Activated effector memory CD4-positive, alpha-beta T cell treated with anti-CD3 and anti-CD28 coated beads, Interleukin-2, amount 50 U/mL, for 16 hours (primary cell): Measurements from ENCODE around the gene CHL1.

Experiments used
- DNase-seq: peaks from one replicate; pipeline ENCODE4 v3.0.0-alpha.2; 2020

CHL1 gene

DNA sequence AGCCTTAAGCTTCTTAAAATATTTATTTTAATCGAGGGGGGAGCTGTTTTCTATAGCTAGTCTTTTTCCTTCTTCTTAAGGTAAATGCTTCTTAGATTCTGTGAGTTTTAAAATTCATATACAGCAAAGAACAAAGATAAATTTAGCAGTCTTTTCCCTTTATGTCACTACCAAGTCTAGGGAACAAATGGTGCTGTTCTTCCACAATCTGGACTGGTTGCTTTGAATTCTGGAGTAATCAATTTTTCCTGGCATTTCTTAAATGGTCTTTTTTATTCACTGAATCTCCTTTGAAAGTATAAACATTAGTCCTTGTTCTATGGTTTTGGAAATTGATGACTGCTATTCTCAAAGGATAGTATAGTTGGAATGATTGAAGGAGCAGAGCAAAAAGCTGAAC, 82.8 kb downstream of the CHL1 start:
- no peak for DNase-seq

GRCh38 chr3:280681-281080, 84.1 kb downstream of the CHL1 start:
- DNase-seq = no peak

DNA sequence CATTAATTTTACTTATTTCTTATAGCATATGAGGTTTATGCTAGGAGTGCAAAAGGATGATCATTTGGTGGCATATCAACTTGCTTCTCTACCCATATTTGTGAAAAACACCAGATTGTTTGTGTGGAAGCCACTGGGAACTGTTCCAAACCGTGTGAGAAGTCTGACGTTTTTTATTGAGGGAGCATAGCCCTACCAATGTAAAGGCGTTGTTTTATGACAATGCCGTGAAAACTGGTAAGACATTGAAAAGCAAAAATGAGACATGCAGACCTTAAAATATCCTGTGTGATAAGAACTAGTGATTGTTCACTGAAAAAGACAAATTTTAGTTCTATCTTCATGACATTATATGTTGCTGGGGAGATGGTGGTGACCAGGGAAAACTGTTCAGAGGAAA, 87.8 kb downstream of the CHL1 start:
- DNase-seq = no peak

DNA sequence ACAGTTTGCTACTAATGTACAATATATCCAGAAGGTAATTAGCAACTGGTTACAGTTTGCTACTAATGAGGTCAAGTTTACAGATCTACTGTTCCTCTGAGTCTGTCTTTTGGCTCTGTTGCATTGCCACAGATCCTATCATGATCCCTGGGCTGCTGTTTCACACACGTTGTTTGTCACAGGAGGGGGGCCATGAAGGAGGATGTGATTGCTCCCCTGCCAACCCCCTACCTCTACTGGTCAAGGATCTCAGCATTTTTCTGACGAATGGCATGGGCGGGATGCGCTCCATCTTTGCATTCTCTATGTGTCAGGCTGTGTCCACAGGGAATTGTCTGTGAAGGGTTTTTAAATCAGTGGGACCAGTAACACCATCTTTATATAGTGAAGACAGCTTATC, 91.9 kb downstream of the CHL1 start:
- no peak for DNase-seq

DNA sequence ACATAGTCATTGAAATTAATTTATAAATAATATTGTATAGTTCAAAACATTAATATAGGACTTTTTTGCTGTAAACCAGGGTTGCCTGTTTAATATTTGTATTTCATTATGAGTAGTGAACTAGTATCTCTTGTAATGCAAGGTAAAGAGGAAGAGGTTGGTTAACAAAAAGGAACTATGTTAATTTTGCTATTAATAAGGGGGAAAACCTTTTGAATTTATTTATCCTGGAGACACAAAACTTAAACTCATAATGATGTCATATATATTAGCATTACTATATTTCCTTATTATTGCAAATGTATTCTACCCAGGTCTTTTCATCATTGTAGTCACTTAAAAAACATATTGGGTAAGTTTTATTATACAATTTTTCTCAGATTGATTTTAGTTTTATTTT, 94.5 kb downstream of the CHL1 start:
- DNase-seq = no peak

DNA sequence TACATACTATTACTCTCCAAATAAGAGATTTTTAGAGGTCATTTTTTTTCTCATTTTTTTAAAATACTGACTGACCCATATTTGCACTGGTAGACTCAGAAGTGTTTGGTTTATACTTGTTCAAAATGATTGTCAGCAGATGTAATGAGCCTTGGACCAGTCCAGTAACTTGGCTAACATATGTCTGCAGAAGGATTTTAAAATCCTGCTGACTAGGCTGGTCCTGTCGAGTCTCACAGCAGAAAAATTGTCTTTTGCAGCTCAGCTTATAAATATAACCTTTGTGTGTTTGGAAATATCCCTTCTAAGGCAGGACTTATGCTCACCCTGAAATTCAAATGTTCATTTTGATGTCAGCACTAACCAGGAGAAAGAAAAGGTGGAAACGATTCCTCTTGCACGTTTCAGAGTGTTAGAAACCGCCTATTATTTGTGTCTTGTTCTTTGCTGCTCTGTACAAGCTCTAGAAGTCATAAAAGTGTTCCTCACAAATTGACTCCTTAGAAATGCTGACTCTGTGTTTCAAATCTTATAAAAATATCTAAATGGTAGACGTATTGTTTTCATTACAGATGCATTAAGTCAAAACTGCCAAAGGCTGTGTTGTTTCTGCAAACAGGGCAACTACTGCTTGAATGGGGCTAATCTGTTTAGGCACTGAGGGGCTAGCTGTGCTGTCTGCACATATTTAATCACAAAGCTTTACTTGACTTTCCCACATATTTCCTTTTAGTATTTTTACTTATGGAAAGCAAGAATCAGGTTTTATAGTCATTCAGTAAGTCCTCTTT, 95.3 kb downstream of the CHL1 start:
- no peak for DNase-seq

GRCh38 chr3:294096-294495, 97.5 kb downstream of the CHL1 start:
- no peak for DNase-seq

GRCh38 chr3:294581-294980, 98.0 kb downstream of the CHL1 start:
- no peak for DNase-seq

GRCh38 chr3:295166-295565, 98.6 kb downstream of the CHL1 start:
- no peak for DNase-seq

GRCh38 chr3:297585-297984, 101.0 kb downstream of the CHL1 start:
- no peak for DNase-seq

DNA sequence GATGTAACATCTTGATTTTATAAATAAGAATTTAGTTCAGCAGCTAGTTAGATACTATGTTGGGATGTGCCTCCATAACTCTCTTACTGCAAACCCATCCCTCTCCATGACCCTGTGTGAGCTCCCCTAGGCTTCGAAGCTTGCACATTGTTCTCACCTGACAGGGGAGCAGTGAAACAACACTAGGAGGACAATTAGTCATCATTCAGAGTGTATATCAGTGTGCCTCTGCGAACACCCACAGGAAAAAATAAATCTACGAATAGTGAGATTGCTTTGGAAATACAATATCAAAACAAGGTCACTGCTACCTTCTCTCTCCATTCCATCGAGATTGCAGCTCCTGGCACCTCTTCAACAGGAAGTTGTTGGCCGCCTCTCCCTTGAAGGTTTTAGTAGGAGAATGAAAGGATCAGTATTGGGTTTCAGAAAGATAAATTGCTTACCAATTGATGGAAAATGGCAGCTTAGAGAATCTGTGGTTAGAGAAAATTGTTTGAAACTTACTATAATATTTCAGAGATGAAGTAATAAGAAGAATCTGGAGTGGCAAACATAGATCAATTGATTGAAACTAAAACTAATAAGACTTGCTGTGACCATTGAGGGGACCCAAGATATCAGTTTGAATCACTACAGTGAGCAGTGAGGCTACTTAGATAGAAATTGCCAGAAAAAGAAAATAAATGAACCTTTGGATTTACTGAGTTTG, 103.2 kb downstream of the CHL1 start:
- DNase-seq = no peak

GRCh38 chr3:307182-307581, 110.6 kb downstream of the CHL1 start:
- DNase-seq = no peak

GRCh38 chr3:308597-309321, 112.2 kb downstream of the CHL1 start:
- DNase-seq = no peak

- DNase-seq = no peak
Observed at GRCh38 chr3:312160-312733, 115.7 kb downstream of the CHL1 start.

GRCh38 chr3:312911-313310, 116.3 kb downstream of the CHL1 start:
- no peak for DNase-seq

GRCh38 chr3:317012-317411, 120.4 kb downstream of the CHL1 start:
- no peak for DNase-seq

DNA sequence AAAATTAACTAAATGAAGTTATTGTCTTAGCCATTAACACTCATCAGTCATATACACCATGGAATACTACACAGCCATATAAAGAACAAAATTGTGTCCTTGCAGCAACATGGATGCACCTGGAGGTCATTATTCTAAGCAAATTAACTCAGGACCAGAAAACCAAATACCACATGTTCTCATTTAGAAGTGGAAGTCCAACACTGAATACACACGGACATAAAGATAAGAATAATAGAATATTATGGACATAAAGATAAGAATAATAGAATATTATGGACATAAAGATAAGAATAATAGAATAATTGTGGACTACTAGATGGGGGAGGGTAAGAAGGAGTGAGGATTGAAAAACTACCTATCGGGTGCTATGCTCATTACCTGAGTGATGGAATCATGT, 122.3 kb downstream of the CHL1 start:
- no peak for DNase-seq

GRCh38 chr3:324423-324822, 127.9 kb downstream of the CHL1 start:
- no peak for DNase-seq

DNA sequence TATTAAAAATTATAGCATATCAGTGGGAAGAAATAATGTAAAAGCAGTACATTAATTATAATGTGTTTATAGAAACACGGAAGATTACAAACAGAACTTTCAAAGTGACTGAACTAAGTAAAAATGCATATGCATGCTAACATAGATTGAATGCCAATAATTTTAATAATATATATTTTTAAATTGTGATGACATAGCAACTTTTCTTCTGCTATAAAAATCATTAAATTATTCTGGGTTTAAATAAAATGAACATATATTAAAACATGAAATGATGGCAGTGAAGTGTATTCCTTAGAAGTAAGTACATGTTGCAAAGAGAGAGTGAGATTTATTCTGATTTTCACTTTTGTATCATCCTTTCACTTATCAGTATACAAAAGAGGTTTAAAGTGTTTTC, 128.9 kb downstream of the CHL1 start:
- no peak for DNase-seq

- no peak for DNase-seq
Observed at GRCh38 chr3:330494-331115, 134.0 kb downstream of the CHL1 start.

DNA sequence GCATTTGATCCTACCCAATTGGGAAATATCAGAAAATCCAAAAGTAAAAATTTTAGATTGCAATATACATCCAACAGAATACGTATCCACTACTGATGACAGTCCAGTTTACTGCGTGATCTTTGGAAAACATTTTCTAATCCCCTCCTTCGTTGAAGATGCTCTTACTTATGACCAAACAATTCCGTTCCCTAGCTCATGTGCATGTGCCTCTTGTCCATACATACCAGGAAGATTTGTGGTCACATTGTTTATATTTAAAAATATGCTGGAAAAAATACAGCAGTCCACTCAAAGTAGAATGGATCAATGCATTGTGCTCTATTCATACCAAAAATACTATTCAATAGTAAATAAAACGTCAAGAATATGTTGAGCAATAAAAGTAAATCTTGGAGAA, 135.3 kb downstream of the CHL1 start:
- no peak for DNase-seq

GRCh38 chr3:332701-333100, 136.1 kb downstream of the CHL1 start:
- DNase-seq = no peak

DNA sequence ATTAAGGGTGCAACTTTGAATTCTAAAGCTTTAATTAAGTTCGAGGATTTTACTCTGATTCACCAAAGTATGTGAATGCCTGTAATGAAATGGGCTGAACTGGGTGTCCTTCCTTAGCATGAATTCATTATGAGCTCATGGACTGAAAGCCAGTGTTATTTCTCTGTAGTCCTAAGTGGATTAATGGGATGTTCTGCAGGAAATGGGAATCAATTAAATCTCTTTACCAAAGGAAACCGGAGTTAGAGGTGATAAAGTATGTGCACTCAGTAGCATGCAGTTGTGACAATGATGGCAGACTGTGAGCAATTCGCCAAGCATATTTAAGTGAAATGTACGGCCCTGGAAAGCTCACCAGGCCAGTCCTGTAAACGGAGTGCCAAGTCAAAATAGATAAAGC, 138.7 kb downstream of the CHL1 start:
- DNase-seq = no peak
